ENCODE results near the gene NTSR2. TPM values are rescaled to one million over a fixed set of nuclear protein-coding genes. Genes with fewer than 3 reads are reported as not detected.

The NTSR2 gene
- total RNA-seq, 2 experiments from 2014 or later: not detected

- H3K4me1 ChIP-seq (ENCODE audit: insufficient read depth, low read length, poor library complexity, severe bottlenecking): peaks cover 15% of the 10 kb centered on the region
- CTCF ChIA-PET (ENCODE audit: unreplicated experiment): interaction anchor here (1.1 kb wide), 1 partner anchor 61 kb away, joined by 3 read pairs; no protein-coding TSS in a partner anchor
- no peaks in the 10 kb centered on the region for H3K79me2 ChIP-seq (ENCODE audit: insufficient read depth, low read depth, low read length)
- H4K20me1 ChIP-seq (ENCODE audit: insufficient read depth, low read length): no peaks in the 10 kb centered on the region
- intact Hi-C loops (cut with micrococcal nuclease; ENCODE audit: unreplicated experiment): no loop called here
- POLR2A ChIA-PET: interaction anchor here (0.6 to 1.1 kb wide), 3 partner anchors 38 to 288 kb away, joined by 3 to 4 read pairs (median 3); no protein-coding TSS in a partner anchor
- H3K9me3 ChIP-seq (ENCODE audit: low read length): no peaks in the 10 kb centered on the region
- no peak overlapping the region for H2AFZ ChIP-seq (ENCODE audit: low read length)
- no peaks in the 10 kb centered on the region for H3K36me3 ChIP-seq (ENCODE audit: insufficient read depth, low read length)
- H3K4me2 ChIP-seq (ENCODE audit: low read length): no peak overlapping the region
- H3K9me2 ChIP-seq (ENCODE audit: insufficient read depth, low read length): no peaks in the 10 kb centered on the region
- no peak overlapping the region for H3K4me3 ChIP-seq (ENCODE audit: low read depth, low read length, poor library complexity, severe bottlenecking)
- no peak overlapping the region for H3K27ac ChIP-seq (ENCODE audit: low read depth, low read length, poor library complexity, severe bottlenecking)
- TF ChIP-seq EZH2phosphoT487 (IDR thresholded peaks at IDR 0.05; ENCODE audit: borderline replicate concordance, low read depth, low read length) (no peak), CTCF (conservative IDR thresholded peaks at IDR 0.05; ENCODE audit: low read length) (no peak)
- BruUV-seq (replicated peaks): no TSS peak
- no peak for DNase-seq (ENCODE audit: low spot score)
These were observed 48.6 kb upstream of the NTSR2 start for GRCh38 chr2:11718606-11719005.

GRCh38 chr2:11717623-11718022 is 47.6 kb upstream of the NTSR2 start:
- no TSS peak for BruUV-seq (replicated peaks)
- Histone ChIP-seq H3K36me3 (ENCODE audit: insufficient read depth, low read length) (no peaks in the 10 kb centered on the region), H3K79me2 (ENCODE audit: insufficient read depth, low read depth, low read length) (no peaks in the 10 kb centered on the region), H2AFZ (ENCODE audit: low read length) (no peak overlapping the region), H3K4me3 (ENCODE audit: low read depth, low read length, poor library complexity, severe bottlenecking) (no peak overlapping the region), H4K20me1 (ENCODE audit: insufficient read depth, low read length) (no peaks in the 10 kb centered on the region), H3K9me2 (ENCODE audit: insufficient read depth, low read length) (no peaks in the 10 kb centered on the region), H3K9me3 (ENCODE audit: low read length) (no peaks in the 10 kb centered on the region), H3K4me1 (ENCODE audit: insufficient read depth, low read length, poor library complexity, severe bottlenecking) (peaks cover 15% of the 10 kb centered on the region), H3K27ac (ENCODE audit: low read depth, low read length, poor library complexity, severe bottlenecking) (no peak overlapping the region), H3K4me2 (ENCODE audit: low read length) (no peak overlapping the region)
- no peak for DNase-seq (ENCODE audit: low spot score)
- intact Hi-C loops (cut with micrococcal nuclease; ENCODE audit: unreplicated experiment): no loop called here
- TF ChIP-seq EZH2phosphoT487 (IDR thresholded peaks at IDR 0.05; ENCODE audit: borderline replicate concordance, low read depth, low read length) (no peak), CTCF (conservative IDR thresholded peaks at IDR 0.05; ENCODE audit: low read length) (no peak)
- ChIA-PET CTCF (ENCODE audit: unreplicated experiment) (no interaction called here), POLR2A (interaction anchor here (1.0 kb wide), 1 partner anchor 39 kb away, joined by 3 read pairs; no protein-coding TSS in a partner anchor)

- Histone ChIP-seq H3K4me3 (ENCODE audit: low read depth, low read length, poor library complexity, severe bottlenecking) (no peak overlapping the region), H3K9me3 (ENCODE audit: low read length) (no peaks in the 10 kb centered on the region), H4K20me1 (ENCODE audit: insufficient read depth, low read length) (no peaks in the 10 kb centered on the region), H3K79me2 (ENCODE audit: insufficient read depth, low read depth, low read length) (no peaks in the 10 kb centered on the region), H2AFZ (ENCODE audit: low read length) (no peak overlapping the region), H3K4me1 (ENCODE audit: insufficient read depth, low read length, poor library complexity, severe bottlenecking) (peaks cover 15% of the 10 kb centered on the region), H3K4me2 (ENCODE audit: low read length) (no peak overlapping the region), H3K36me3 (ENCODE audit: insufficient read depth, low read length) (no peaks in the 10 kb centered on the region), H3K9me2 (ENCODE audit: insufficient read depth, low read length) (no peaks in the 10 kb centered on the region), H3K27ac (ENCODE audit: low read depth, low read length, poor library complexity, severe bottlenecking) (no peak overlapping the region)
- CTCF ChIA-PET (ENCODE audit: unreplicated experiment): no interaction called here
- intact Hi-C loops (cut with micrococcal nuclease; ENCODE audit: unreplicated experiment): no loop called here
- no TSS peak for BruUV-seq (replicated peaks)
- TF ChIP-seq EZH2phosphoT487 (IDR thresholded peaks at IDR 0.05; ENCODE audit: borderline replicate concordance, low read depth, low read length): no peak
- TF ChIP-seq CTCF (conservative IDR thresholded peaks at IDR 0.05; ENCODE audit: low read length): no peak
- DNase-seq (ENCODE audit: low spot score): peak; percentile 22
- POLR2A ChIA-PET: no interaction called here
These were observed 46.8 kb upstream of the NTSR2 start for GRCh38 chr2:11716689-11717321.

All from OCI-LY7 (cell line).